ENCODE data around the gene OSGEP. TPM values are rescaled to one million over a fixed set of nuclear protein-coding genes. Genes with fewer than 3 reads are reported as not detected.

The OSGEP gene
- total RNA-seq, 4 donors from 2014 or later: 30.9 to 55.1 (median 53.4) TPM

GRCh38 chr14:20441461-20441860, 13.2 kb downstream of the OSGEP start:
- TF ChIP-seq, protein P1, sequence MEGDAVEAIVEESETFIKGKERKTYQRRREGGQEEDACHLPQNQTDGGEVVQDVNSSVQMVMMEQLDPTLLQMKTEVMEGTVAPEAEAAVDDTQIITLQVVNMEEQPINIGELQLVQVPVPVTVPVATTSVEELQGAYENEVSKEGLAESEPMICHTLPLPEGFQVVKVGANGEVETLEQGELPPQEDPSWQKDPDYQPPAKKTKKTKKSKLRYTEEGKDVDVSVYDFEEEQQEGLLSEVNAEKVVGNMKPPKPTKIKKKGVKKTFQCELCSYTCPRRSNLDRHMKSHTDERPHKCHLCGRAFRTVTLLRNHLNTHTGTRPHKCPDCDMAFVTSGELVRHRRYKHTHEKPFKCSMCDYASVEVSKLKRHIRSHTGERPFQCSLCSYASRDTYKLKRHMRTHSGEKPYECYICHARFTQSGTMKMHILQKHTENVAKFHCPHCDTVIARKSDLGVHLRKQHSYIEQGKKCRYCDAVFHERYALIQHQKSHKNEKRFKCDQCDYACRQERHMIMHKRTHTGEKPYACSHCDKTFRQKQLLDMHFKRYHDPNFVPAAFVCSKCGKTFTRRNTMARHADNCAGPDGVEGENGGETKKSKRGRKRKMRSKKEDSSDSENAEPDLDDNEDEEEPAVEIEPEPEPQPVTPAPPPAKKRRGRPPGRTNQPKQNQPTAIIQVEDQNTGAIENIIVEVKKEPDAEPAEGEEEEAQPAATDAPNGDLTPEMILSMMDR (IDR thresholded peaks at IDR 0.05): no peak
- no peak for ATAC-seq (ENCODE audit: low FRiP score)

DNA sequence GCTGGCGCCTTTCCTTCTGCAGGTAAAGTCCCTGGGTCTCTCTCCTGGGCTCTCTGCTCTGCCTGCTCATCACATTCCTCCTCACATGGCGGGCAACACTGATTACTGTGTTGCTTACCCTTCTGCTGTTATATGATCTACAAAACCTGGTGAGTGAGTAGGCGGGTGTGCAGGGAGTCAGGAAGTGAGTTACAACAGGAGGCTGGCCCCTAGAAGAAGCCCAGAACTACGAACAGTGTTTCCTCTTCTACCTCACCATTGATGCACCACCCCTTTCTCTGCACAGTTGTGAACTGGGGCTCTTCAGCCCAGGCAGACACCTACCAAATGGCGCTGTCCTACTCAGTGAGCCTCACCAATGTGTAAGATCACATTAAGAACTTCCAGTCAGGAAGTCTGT, 13.7 kb downstream of the OSGEP start:
- TF ChIP-seq, protein P1 (IDR thresholded peaks at IDR 0.05): no peak
- DNase-seq (ENCODE audit: low spot score): no peak
- ATAC-seq (ENCODE audit: low FRiP score): no peak

More at GRCh38 chr14:20441461-20441860, 13.2 kb downstream of the OSGEP start:
- no peak for DNase-seq (ENCODE audit: low spot score)

GRCh38 chr14:20440465-20440864, 14.1 kb downstream of the OSGEP start:
- TF ChIP-seq, protein P1 (IDR thresholded peaks at IDR 0.05): no peak

GRCh38 chr14:20438664-20439063, 15.9 kb downstream of the OSGEP start:
- TF ChIP-seq, protein P1 (IDR thresholded peaks at IDR 0.05): no peak
- DNase-seq (ENCODE audit: low spot score) (no peak), ATAC-seq (ENCODE audit: low FRiP score) (no peak)

More at GRCh38 chr14:20440465-20440864, 14.1 kb downstream of the OSGEP start:
- DNase-seq (ENCODE audit: low spot score) (no peak), ATAC-seq (ENCODE audit: low FRiP score) (no peak)

- DNase-seq (ENCODE audit: low spot score): no peak
- TF ChIP-seq, protein P1 (IDR thresholded peaks at IDR 0.05): no peak
- no peak for ATAC-seq (ENCODE audit: low FRiP score)
These were observed 18.3 kb downstream of the OSGEP start for GRCh38 chr14:20436363-20436755.

GRCh38 chr14:20435582-20436362, 18.8 kb downstream of the OSGEP start, which contains the start of gene KLHL33:
Gene KLHL33, minus strand, starts transcription at chr14:20436166. Its CDS starts 355 bp downstream, at chr14:20435811.
- DNase-seq (ENCODE audit: low spot score): no peak
- TF ChIP-seq, protein P1 (IDR thresholded peaks at IDR 0.05): no peak
- ATAC-seq (ENCODE audit: low FRiP score): no peak

Measured in omental fat pad (tissue), 4 donors.